Measurements from ENCODE around the gene ZC3H7B. TPM values are rescaled to one million over a fixed set of nuclear protein-coding genes. Genes with fewer than 3 reads are reported as not detected.

ZC3H7B gene
- total RNA-seq, 4 donors from 2014 or later = 14.4 to 52.6 (median 21.1) TPM

DNA sequence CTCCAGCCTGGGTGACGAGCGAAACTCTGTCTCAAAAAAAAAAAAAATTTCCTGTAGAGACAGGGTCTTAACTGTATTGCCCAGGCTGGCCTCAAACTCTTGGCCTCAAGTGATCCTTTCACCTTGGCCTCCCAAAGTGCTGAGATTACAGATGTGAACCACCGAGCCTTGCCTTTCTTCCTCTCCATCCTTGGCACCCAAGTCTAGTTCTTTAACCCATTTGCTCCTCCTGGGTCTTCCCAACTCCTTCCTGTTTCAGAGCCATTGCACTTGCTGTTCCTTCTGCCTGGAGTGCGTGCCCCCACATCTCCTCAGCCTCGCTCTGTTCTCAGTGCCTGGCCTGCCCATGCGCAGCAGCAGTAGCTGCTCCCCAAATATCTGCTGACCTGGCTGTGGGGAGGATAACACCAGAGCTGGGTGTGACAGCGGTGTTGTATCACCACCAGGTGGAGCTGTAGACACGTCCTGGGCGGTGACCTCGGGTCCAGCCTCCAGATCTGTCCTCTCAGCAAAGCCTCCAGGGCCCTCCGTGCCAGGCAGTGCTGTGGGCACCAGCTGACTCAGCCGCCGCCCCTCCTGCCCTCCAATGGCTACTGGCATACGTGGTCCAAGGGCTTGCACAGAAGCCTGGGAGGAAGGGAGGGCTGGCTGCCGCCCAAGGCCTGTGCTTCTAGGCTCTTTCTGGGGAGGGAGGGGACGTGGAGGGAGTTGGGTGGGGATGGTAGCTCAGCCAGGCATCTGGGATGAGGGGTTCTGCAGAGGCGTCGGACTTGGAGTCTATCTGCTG is 102.4 kb downstream of the ZC3H7B start:
- TF ChIP-seq, protein P1, sequence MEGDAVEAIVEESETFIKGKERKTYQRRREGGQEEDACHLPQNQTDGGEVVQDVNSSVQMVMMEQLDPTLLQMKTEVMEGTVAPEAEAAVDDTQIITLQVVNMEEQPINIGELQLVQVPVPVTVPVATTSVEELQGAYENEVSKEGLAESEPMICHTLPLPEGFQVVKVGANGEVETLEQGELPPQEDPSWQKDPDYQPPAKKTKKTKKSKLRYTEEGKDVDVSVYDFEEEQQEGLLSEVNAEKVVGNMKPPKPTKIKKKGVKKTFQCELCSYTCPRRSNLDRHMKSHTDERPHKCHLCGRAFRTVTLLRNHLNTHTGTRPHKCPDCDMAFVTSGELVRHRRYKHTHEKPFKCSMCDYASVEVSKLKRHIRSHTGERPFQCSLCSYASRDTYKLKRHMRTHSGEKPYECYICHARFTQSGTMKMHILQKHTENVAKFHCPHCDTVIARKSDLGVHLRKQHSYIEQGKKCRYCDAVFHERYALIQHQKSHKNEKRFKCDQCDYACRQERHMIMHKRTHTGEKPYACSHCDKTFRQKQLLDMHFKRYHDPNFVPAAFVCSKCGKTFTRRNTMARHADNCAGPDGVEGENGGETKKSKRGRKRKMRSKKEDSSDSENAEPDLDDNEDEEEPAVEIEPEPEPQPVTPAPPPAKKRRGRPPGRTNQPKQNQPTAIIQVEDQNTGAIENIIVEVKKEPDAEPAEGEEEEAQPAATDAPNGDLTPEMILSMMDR (IDR thresholded peaks at IDR 0.05; ENCODE audit: low read depth) = no peak

DNA sequence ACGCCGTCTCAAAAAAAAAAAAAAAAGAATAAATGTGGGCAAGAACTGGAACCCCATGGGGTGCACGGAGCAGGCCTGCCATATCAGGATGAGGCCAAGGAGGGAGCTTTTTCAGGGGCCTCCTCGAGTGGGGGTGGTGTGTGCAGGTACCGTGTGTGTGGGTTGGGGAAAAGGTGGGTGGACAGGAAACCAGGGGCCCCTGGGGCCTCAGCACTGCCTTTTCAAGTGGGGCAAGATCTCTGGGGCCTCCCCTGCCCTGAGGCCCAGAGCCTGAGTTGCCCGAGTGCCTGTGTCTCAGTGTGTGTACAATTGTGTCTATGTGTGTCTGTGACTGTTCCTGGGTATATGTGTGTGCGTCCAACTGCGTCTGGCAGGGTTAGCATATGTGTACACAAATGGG is 104.3 kb downstream of the ZC3H7B start:
- TF ChIP-seq, protein P1 (IDR thresholded peaks at IDR 0.05; ENCODE audit: low read depth) = no peak

DNA sequence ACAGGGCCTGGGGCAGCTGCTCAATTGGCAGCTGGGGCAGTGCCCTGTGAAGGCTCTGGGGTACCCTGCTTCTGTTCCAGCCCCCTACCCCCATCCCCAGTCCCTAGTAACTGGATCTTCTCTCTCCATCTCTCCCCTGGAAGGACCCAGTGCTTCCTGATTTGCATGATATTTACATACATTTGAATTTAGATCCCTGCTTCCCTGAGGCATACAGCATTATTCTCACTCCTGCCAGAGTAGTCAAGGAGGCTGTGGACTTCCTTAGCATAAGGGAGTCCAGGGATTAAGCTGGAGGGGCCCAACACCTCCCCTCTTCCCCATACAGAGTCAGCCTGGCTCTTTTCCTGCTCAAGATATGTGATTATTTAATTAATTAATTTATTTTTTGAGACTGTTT is 105.1 kb downstream of the ZC3H7B start:
- TF ChIP-seq, protein P1 (IDR thresholded peaks at IDR 0.05; ENCODE audit: low read depth) = no peak

DNA sequence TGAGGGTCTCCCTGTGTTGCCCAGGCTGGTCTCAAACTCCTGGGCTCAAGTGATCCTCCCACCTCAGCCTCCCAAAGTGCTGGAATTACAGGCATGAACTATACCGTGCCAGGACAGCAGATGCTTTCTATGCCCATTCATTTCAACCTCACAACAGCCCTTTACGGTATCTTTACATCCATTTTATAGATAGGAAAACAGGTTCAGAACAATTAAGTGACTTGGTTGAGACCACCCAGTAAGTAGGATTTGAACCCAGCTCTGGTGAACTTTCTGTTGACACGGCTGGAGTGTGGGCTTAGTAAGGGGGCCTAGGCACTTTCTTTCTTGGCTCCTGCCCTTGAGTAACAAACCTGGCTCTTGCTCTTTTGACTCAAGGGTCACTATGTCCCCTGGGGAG is 106.1 kb downstream of the ZC3H7B start:
- TF ChIP-seq, protein P1 (IDR thresholded peaks at IDR 0.05; ENCODE audit: low read depth) = no peak

DNA sequence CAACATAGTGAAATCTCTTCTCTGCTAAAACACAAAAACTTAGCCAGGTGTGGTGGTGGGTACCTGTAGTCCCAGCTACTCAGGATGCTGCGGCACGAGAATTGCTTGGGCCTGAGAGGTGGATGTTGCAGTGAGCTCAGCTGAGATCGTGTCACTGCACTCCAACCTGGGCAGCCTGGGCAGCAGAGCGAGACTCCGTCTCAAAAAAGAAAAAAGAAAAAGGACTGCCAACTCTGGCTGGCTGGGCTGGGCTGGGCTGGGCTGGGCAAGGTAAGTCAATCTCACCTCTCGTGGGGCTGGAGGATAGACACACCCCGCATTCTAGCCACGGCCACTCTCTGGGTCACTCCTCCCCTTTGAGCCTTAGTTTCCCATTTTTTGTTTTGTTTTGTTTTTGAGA is 107.3 kb downstream of the ZC3H7B start:
- TF ChIP-seq, protein P1 (IDR thresholded peaks at IDR 0.05; ENCODE audit: low read depth) = no peak

Small RNA genes lying within 50 kb of the gene (small RNA-seq; reads per million reads assigned to genes)
- gene MIR6889 (not detected), gene RNU6-495P (not detected)

Other genes with a start within 250 kb of the ZC3H7B start
- 100 to 1,000 TPM in 1 of 4 donors, 10 to 100 TPM in 3; 76.9 to 106 (median 91.0) TPM for gene EP300, start 208.9 kb upstream of the ZC3H7B start, total RNA-seq
- 10 to 100 TPM in 3 of 4 donors, 1 to 10 TPM in 1; 7.0 to 19.4 (median 12.4) TPM for gene L3MBTL2, start 96.2 kb upstream of the ZC3H7B start, total RNA-seq
- gene CHADL, start 60.6 kb upstream of the ZC3H7B start, total RNA-seq = 1 to 10 TPM in 2 of 4 donors, under 1 TPM in 1, not detected in 1; 0.85 to 3.4 (median 2.0) TPM
- 10 to 100 TPM; 21.0 to 32.8 (median 28.4) TPM for gene RANGAP1, start 15.3 kb upstream of the ZC3H7B start, total RNA-seq
- gene TEF, start 80.4 kb downstream of the ZC3H7B start, total RNA-seq = 10 to 100 TPM; 12.1 to 30.1 (median 18.5) TPM
- gene TOB2, start 145.3 kb downstream of the ZC3H7B start, total RNA-seq = 10 to 100 TPM; 35.5 to 80.6 (median 43.9) TPM
- gene PHF5A, start 167.2 kb downstream of the ZC3H7B start, total RNA-seq = 10 to 100 TPM; 17.3 to 48.4 (median 34.6) TPM
- 100 to 1,000 TPM in 1 of 4 donors, 10 to 100 TPM in 3; 78.7 to 218 (median 90.0) TPM for gene ACO2, start 167.6 kb downstream of the ZC3H7B start, total RNA-seq
- gene POLR3H, start 242.9 kb downstream of the ZC3H7B start, total RNA-seq = 10 to 100 TPM; 10.2 to 30.3 (median 19.9) TPM

All from subcutaneous adipose tissue (tissue), 4 donors.